Transverse colon (tissue), 4 donors: Measurements from ENCODE around the gene BCL2L13. TPM values are rescaled to one million over a fixed set of nuclear protein-coding genes. Genes with fewer than 3 reads are reported as not detected.

Experiments
- DNase-seq: peaks from one replicate; pipeline ENCODE4 v3.0.0-alpha.2; 2019
- H3K27ac ChIP-seq, 4 donors: fragments of 200-600 bp; sonication (generic); 2 replicates each; pipeline ENCODE4 v1.5.1; 2016 to 2018; ENCODE audit warnings: inconsistent platforms in 4 of 4
- H3K27me3 ChIP-seq: fragments of 200-600 bp; sonication (generic); 2 replicates; pipeline ENCODE4 v1.5.1; 2017; ENCODE audit warnings: inconsistent platforms
- H3K36me3 ChIP-seq, 4 donors: fragments of 200-600 bp; sonication (generic); 2 replicates each; pipeline ENCODE4 v1.5.1; 2017 to 2019; ENCODE audit warnings: inconsistent platforms in 4 of 4
- H3K4me1 ChIP-seq, 4 donors: fragments of 200-600 bp; sonication (generic); 2 replicates each; pipeline ENCODE4 v1.5.1; 2017 to 2020; ENCODE audit warnings: inconsistent platforms in 4 of 4
- H3K4me3 ChIP-seq, 4 donors: fragments of 200-600 bp; sonication (generic); 1 replicate in 1 of 4; 2 replicates in 3 of 4; pipeline versions ENCODE4 v1.5.1 to v1.6.1; 2017 to 2019; ENCODE audit warnings: inconsistent platforms in 4 of 4
- H3K9me3 ChIP-seq, 2 donors: fragments of 200-600 bp; sonication (generic); 2 replicates each; pipeline ENCODE4 v1.5.1; 2017 to 2019; ENCODE audit warnings: inconsistent platforms in 2 of 2
- CTCF ChIP-seq, 5 experiments: fragments of 200-600 bp in 3 of 5; fragments of 450-650 bp in 2 of 5; sonication (generic) in 3 of 5; IDR thresholded peaks; 1 replicate in 2 of 5; 2 replicates in 3 of 5; pipeline ENCODE4 v1.5.1; 2016 to 2017; ENCODE audit warnings: antibody characterized with exemption in 5 of 5, inconsistent platforms in 3 of 5, mild to moderate bottlenecking in 2 of 5, moderate library complexity in 1 of 5
- EP300 ChIP-seq: sonication (generic); formaldehyde crosslinking; IDR thresholded peaks from one replicate; pipeline ENCODE4 v1.6.1; 2017; ENCODE audit warnings: antibody characterized with exemption, low read depth
- POLR2A ChIP-seq: fragments of 450-650 bp; IDR thresholded peaks from one replicate; pipeline ENCODE4 v1.6.1; 2016; ENCODE audit warnings: antibody characterized with exemption, mild to moderate bottlenecking, moderate library complexity
- POLR2AphosphoS5 ChIP-seq, 3 donors: sonication (generic); formaldehyde crosslinking; IDR thresholded peaks; one replicate each; pipeline ENCODE4 v1.6.1; 2016; ENCODE audit warnings: antibody characterized with exemption in 3 of 3
- WGBS, 2 donors: methylation state at CpG; one replicate each; pipeline ENCODE4 v1.1.5; 2018; ENCODE audit warnings: low coverage in 1 of 2; 5-methylcytosine and 5-hydroxymethylcytosine counted together
- in situ Hi-C, 4 donors: fragments of 200-750 bp; cut with MboI; loops; one replicate each; pipeline versions ENCODE4 v1.15.0 to v1.15.1; 2017; ENCODE audit warnings: low sequenced_read_pairs in 3 of 4, low pct_ligation_motif_present in 1 of 4, low pct_unique_long_range_greater_than_20kb in 1 of 4
- intact Hi-C: fragments of 100-400 bp; cut with DNase I; formaldehyde crosslinking; loops from one replicate; pipeline ENCODE4 v1.15.1; 2023; ENCODE audit warnings: low total_unique reads
- total RNA-seq, 4 donors: library from RNA; depleted of rRNA; stranded (reverse); fragments of >200 nt; gene quantifications; one replicate each; pipeline ENCODE4 v1.1.0, GENCODE V29; 2016

Gene BCL2L13
- total RNA-seq, 4 donors from 2014 or later, result 44.0 to 115 (median 59.6) TPM

- intact Hi-C loops, result no loop called here
- peak overlapping the region; percentile 53 to 87 (median 86) for H3K27ac ChIP-seq
- no peak for TF ChIP-seq POLR2A
- no peak for TF ChIP-seq CTCF (IDR thresholded peaks at IDR 0.05)
- TF ChIP-seq EP300, result no peak
- no peak for TF ChIP-seq POLR2AphosphoS5 (IDR thresholded peaks at IDR 0.05)
- DNase-seq, result peak; percentile 66
- H3K4me3 ChIP-seq, result peak overlapping the region; percentile 34 to 97 (median 92)
- H3K27me3 ChIP-seq, result no peaks in the 10 kb centered on the region
- WGBS, 2 donors, result 4% methylated on average over 42 of the region's 47 CpGs; no CpG with 5 or more reads in 1 of the 2 donors
- H3K36me3 ChIP-seq, result no peaks in the 10 kb centered on the region
- in situ Hi-C loops, result no loop called here
- peaks cover 6 to 52% (median 26%) of the 10 kb centered on the region in 4 donors for H3K4me1 ChIP-seq
- no peaks in the 10 kb centered on the region for H3K9me3 ChIP-seq
Observed at GRCh38 chr22:17773606-17774205, 135.1 kb downstream of the BCL2L13 start.

- Histone ChIP-seq H3K36me3 (no peaks in the 10 kb centered on the region), H3K9me3 (no peaks in the 10 kb centered on the region), H3K4me1 (peaks cover 6 to 47% (median 23%) of the 10 kb centered on the region in 4 donors), H3K27me3 (no peaks in the 10 kb centered on the region), H3K27ac (peak within 1 kb of the TSS; percentile 53 to 87 (median 86)), H3K4me3 (peak within 1 kb of the TSS; percentile 34 to 97 (median 92))
- in situ Hi-C loops, result no loop called here
- TF ChIP-seq POLR2AphosphoS5 (IDR thresholded peaks at IDR 0.05) (peak in 1 of 3 donors; percentile 41), POLR2A (no peak)
- DNase-seq, result peak; percentile 75
- 2% methylated on average over 33 of the region's 64 CpGs; no CpG with 5 or more reads in 1 of the 2 donors for WGBS, 2 donors
- intact Hi-C loops, result no loop called here
Observed at GRCh38 chr22:17774206-17774925, 135.8 kb downstream of the BCL2L13 start, which contains the start of gene BID. BID (minus strand) TSS chr22:17774469; CDS start chr22:17750116, 24,353 bp downstream.

- TF ChIP-seq CTCF (IDR thresholded peaks at IDR 0.05) (no peak), POLR2AphosphoS5 (IDR thresholded peaks at IDR 0.05) (no peak), EP300 (no peak), POLR2A (no peak)
- H3K9me3 ChIP-seq, result no peaks in the 10 kb centered on the region
- H3K27me3 ChIP-seq, result no peaks in the 10 kb centered on the region
- H3K4me3 ChIP-seq, result peak overlapping the region in 1 of 4 donors; percentile 88
- no peak for DNase-seq
- 69 to 78% methylated on average over 6 to 27 of the region's 27 CpGs for WGBS, 2 donors
- peak overlapping the region in 2 of 4 donors; percentile 86 to 87 for H3K27ac ChIP-seq
- H3K36me3 ChIP-seq, result no peaks in the 10 kb centered on the region
- H3K4me1 ChIP-seq, result peaks cover 6 to 39% (median 16%) of the 10 kb centered on the region in 4 donors
- intact Hi-C loops (no loop called here), in situ Hi-C loops (no loop called here)
Observed at GRCh38 chr22:17774926-17775685, 136.5 kb downstream of the BCL2L13 start.

- no peak for TF ChIP-seq EP300
- no peak for TF ChIP-seq POLR2A
- no peak for TF ChIP-seq CTCF (IDR thresholded peaks at IDR 0.05)
- TF ChIP-seq POLR2AphosphoS5 (IDR thresholded peaks at IDR 0.05), result no peak
- peaks cover 6 to 38% (median 15%) of the 10 kb centered on the region in 4 donors for H3K4me1 ChIP-seq
- intact Hi-C loops (no loop called here), in situ Hi-C loops (no loop called here)
- no peak for DNase-seq
- 86 to 100% methylated on average over 2 to 10 of the region's 10 CpGs for WGBS, 2 donors
- no peaks in the 10 kb centered on the region for H3K27me3 ChIP-seq
- H3K9me3 ChIP-seq, result no peaks in the 10 kb centered on the region
- H3K36me3 ChIP-seq, result no peaks in the 10 kb centered on the region
- H3K4me3 ChIP-seq, result no peak overlapping the region
- H3K27ac ChIP-seq, result peak overlapping the region in 1 of 4 donors; percentile 72
Observed at GRCh38 chr22:17775781-17776465, 137.4 kb downstream of the BCL2L13 start.
